ENCODE data around the gene DRC7.
A peak's percentile ranks its signal among the peaks of the same experiment; 100 is the strongest.

DNA sequence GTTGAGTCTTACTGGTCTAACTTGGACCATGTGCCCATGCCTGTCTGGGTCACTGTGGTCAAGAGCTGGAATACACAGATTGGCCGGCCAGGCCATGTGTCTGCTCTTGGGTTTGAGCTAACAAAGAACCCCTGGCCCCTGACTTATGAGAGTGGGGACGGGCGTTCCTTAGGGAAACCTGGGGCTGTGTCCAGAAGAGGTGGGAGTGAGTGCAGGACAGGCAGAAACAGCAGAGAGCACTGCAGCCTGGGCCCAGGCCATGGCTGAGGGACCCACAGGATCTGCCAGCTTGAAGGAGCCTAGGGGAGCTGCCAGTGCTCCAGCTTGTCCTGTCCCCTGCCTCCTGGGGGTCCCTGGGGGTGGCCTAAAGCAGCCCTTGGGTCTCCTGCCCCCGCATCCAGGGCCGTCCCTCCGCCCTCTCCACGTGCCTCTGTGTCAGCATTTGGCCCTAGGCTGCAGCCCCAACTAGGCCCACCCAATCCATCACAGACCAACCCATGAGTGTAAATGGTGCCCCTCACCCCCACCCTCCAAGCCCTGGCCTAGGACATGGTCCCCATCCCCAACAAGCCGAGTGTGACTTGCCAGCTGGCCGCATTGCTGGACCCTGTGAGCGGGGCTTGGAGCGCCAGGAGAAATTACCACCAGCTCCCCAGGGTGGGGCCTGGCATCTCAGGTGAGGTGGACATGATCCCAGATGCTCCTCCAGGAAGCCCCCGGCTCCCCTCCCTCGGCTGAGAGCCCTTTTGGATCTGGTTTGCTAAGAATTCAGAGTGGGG lies 12.5 kb upstream of the DRC7 start:
- TF ChIP-seq, protein P1, sequence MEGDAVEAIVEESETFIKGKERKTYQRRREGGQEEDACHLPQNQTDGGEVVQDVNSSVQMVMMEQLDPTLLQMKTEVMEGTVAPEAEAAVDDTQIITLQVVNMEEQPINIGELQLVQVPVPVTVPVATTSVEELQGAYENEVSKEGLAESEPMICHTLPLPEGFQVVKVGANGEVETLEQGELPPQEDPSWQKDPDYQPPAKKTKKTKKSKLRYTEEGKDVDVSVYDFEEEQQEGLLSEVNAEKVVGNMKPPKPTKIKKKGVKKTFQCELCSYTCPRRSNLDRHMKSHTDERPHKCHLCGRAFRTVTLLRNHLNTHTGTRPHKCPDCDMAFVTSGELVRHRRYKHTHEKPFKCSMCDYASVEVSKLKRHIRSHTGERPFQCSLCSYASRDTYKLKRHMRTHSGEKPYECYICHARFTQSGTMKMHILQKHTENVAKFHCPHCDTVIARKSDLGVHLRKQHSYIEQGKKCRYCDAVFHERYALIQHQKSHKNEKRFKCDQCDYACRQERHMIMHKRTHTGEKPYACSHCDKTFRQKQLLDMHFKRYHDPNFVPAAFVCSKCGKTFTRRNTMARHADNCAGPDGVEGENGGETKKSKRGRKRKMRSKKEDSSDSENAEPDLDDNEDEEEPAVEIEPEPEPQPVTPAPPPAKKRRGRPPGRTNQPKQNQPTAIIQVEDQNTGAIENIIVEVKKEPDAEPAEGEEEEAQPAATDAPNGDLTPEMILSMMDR (IDR thresholded peaks at IDR 0.05 in 8 of 11, conservative IDR thresholded peaks at IDR 0.05 in 3 of 11): no peak
- TF ChIP-seq POLR2A (IDR thresholded peaks at IDR 0.05) (no peak), POLR2AphosphoS5 (IDR thresholded peaks at IDR 0.05) (peak in 1 of 3 donors; percentile 23)

Data from spleen (tissue), 7 donors.